ENCODE measurements around the gene VWA8. TPM values are rescaled to one million over a fixed set of nuclear protein-coding genes. Genes with fewer than 3 reads are reported as not detected.

The VWA8 gene
- total and polyA plus RNA-seq, 4 donors, result 7.1 to 50.3 (median 12.4) TPM

DNA sequence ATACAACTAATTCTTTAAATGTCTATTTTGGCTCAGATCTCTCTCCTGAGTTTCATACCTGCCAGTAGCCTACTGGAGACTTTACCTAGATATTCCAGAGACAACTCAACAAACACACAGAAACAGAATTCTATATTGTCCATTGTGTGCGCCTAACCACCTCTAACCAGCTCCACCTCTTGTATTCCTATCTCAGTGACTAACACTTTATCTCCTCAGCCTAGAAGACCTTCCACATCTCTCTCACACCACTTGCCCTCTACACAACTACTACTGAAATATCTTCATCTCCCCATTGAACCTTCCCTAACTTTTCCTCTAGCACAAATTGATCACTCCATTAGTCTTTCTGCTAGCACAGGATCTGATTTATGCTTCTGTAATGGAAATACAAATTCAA, 6.7 kb downstream of the VWA8 start:
- TF ChIP-seq, protein P1, sequence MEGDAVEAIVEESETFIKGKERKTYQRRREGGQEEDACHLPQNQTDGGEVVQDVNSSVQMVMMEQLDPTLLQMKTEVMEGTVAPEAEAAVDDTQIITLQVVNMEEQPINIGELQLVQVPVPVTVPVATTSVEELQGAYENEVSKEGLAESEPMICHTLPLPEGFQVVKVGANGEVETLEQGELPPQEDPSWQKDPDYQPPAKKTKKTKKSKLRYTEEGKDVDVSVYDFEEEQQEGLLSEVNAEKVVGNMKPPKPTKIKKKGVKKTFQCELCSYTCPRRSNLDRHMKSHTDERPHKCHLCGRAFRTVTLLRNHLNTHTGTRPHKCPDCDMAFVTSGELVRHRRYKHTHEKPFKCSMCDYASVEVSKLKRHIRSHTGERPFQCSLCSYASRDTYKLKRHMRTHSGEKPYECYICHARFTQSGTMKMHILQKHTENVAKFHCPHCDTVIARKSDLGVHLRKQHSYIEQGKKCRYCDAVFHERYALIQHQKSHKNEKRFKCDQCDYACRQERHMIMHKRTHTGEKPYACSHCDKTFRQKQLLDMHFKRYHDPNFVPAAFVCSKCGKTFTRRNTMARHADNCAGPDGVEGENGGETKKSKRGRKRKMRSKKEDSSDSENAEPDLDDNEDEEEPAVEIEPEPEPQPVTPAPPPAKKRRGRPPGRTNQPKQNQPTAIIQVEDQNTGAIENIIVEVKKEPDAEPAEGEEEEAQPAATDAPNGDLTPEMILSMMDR (IDR thresholded peaks at IDR 0.05; ENCODE audit: low read depth, low read length, missing input control), result no peak
- TF ChIP-seq SP1 (IDR thresholded peaks at IDR 0.05), result no peak
- no peak for TF ChIP-seq EGR1 (IDR thresholded peaks at IDR 0.05; ENCODE audit: low read depth in 2 of 2)
- no peak for TF ChIP-seq FOXA1 (IDR thresholded peaks at IDR 0.05)
- TF ChIP-seq, protein P2, sequence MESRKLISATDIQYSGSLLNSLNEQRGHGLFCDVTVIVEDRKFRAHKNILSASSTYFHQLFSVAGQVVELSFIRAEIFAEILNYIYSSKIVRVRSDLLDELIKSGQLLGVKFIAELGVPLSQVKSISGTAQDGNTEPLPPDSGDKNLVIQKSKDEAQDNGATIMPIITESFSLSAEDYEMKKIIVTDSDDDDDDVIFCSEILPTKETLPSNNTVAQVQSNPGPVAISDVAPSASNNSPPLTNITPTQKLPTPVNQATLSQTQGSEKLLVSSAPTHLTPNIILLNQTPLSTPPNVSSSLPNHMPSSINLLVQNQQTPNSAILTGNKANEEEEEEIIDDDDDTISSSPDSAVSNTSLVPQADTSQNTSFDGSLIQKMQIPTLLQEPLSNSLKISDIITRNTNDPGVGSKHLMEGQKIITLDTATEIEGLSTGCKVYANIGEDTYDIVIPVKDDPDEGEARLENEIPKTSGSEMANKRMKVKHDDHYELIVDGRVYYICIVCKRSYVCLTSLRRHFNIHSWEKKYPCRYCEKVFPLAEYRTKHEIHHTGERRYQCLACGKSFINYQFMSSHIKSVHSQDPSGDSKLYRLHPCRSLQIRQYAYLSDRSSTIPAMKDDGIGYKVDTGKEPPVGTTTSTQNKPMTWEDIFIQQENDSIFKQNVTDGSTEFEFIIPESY (IDR thresholded peaks at IDR 0.05), result no peak
- no peak for TF ChIP-seq REST (IDR thresholded peaks at IDR 0.05)
- no peak for TF ChIP-seq JUND (IDR thresholded peaks at IDR 0.05)
- TF ChIP-seq HNF4G (IDR thresholded peaks at IDR 0.05), result no peak
- TF ChIP-seq FOXA2 (IDR thresholded peaks at IDR 0.05), result no peak
- no peaks in the 10 kb centered on the region for H3K36me3 ChIP-seq (ENCODE audit: control insufficient read depth in 4 of 4, insufficient read depth in 3 of 4, low read depth in 1 of 4, low read length in 3 of 4)
- no peak overlapping the region for H3K9ac ChIP-seq (ENCODE audit: low read depth in 1 of 2, low read length in 2 of 2)
- DNase-seq (ENCODE audit: low spot score), result no peak
- WGBS, result 96% methylated on average over 1 of the region's 1 CpG
- no peak overlapping the region for H3K27ac ChIP-seq (ENCODE audit: low read depth in 1 of 2, low read length in 2 of 2)
- peaks cover 4 to 31% (median 25%) of the 10 kb centered on the region in 4 donors for H3K4me1 ChIP-seq (ENCODE audit: control insufficient read depth in 4 of 4, insufficient read depth in 4 of 4, low read length in 3 of 4)
- no peaks in the 10 kb centered on the region for H3K27me3 ChIP-seq (ENCODE audit: control insufficient read depth in 4 of 4, insufficient read depth in 4 of 4, low read length in 3 of 4)
- no peak overlapping the region for H3K4me3 ChIP-seq (ENCODE audit: low read depth in 1 of 3, low read length in 3 of 3)
- H3K9me3 ChIP-seq (ENCODE audit: control insufficient read depth in 4 of 4, low read length in 3 of 4), result no peaks in the 10 kb centered on the region

GRCh38 chr13:41952749-41953148, 8.2 kb downstream of the VWA8 start:
- no peak for DNase-seq (ENCODE audit: low spot score)
- peaks cover 4 to 19% (median 15%) of the 10 kb centered on the region in 4 donors for H3K4me1 ChIP-seq (ENCODE audit: control insufficient read depth in 4 of 4, insufficient read depth in 4 of 4, low read length in 3 of 4)
- H3K27ac ChIP-seq (ENCODE audit: low read depth in 1 of 2, low read length in 2 of 2), result no peak overlapping the region
- no peaks in the 10 kb centered on the region for H3K9me3 ChIP-seq (ENCODE audit: control insufficient read depth in 4 of 4, low read length in 3 of 4)
- peaks cover 0 to 4% (median 0%) of the 10 kb centered on the region in 4 donors for H3K36me3 ChIP-seq (ENCODE audit: control insufficient read depth in 4 of 4, insufficient read depth in 3 of 4, low read depth in 1 of 4, low read length in 3 of 4)
- WGBS, result 87% methylated on average over 3 of the region's 3 CpGs
- H3K9ac ChIP-seq (ENCODE audit: low read depth in 1 of 2, low read length in 2 of 2), result no peak overlapping the region
- H3K27me3 ChIP-seq (ENCODE audit: control insufficient read depth in 4 of 4, insufficient read depth in 4 of 4, low read length in 3 of 4), result no peaks in the 10 kb centered on the region
- H3K4me3 ChIP-seq (ENCODE audit: low read depth in 1 of 3, low read length in 3 of 3), result no peak overlapping the region
- TF ChIP-seq YY1 (IDR thresholded peaks at IDR 0.05) (no peak), RAD21 (IDR thresholded peaks at IDR 0.05) (no peak), MAX (IDR thresholded peaks at IDR 0.05) (no peak), HNF4A (conservative IDR thresholded peaks at IDR 0.05) (no peak), EGR1 (IDR thresholded peaks at IDR 0.05; ENCODE audit: low read depth in 2 of 2) (no peak), FOXA1 (IDR thresholded peaks at IDR 0.05) (no peak), TAF1 (conservative IDR thresholded peaks at IDR 0.05) (no peak), REST (IDR thresholded peaks at IDR 0.05) (no peak), JUND (IDR thresholded peaks at IDR 0.05) (no peak), SP1 (IDR thresholded peaks at IDR 0.05) (no peak)
- TF ChIP-seq, protein P2 (IDR thresholded peaks at IDR 0.05), result no peak
- TF ChIP-seq, protein P3, sequence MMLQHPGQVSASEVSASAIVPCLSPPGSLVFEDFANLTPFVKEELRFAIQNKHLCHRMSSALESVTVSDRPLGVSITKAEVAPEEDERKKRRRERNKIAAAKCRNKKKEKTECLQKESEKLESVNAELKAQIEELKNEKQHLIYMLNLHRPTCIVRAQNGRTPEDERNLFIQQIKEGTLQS (IDR thresholded peaks at IDR 0.05), result no peak
- TF ChIP-seq, protein P1 (IDR thresholded peaks at IDR 0.05; ENCODE audit: low read depth, low read length, missing input control), result no peak
